Measurements from ENCODE around the gene RAB7A. TPM values are rescaled to one million over a fixed set of nuclear protein-coding genes. Genes with fewer than 3 reads are reported as not detected.
A peak's percentile ranks its signal among the peaks of the same experiment; 100 is the strongest.
"Not testable (repeated sequence)": the region's sequence is repeated elsewhere in the genome, so short reads cannot be mapped to it uniquely, and the experiment has no call there.

Gene RAB7A
- total RNA-seq, 1 donor from 2014 or later = 298 TPM

GRCh38 chr3:128710816-128711433, 15.1 kb upstream of the RAB7A start:
- peaks cover 32% of the 10 kb centered on the region for H3K4me1 Mint-ChIP-seq (ENCODE audit: low read depth, unreplicated experiment)
- DNase-seq = no peak

GRCh38 chr3:128712848-128713247, 13.1 kb upstream of the RAB7A start:
- Mint-ChIP-seq H3K4me3 (ENCODE audit: unreplicated experiment) (no peak overlapping the region), H3K36me3 (ENCODE audit: unreplicated experiment) (no peaks in the 10 kb centered on the region), H3K27ac (ENCODE audit: unreplicated experiment) (no peak overlapping the region), H3K4me1 (ENCODE audit: low read depth, unreplicated experiment) (peaks cover 28% of the 10 kb centered on the region), H3K27me3 (ENCODE audit: unreplicated experiment) (peaks cover 7% of the 10 kb centered on the region), H3K9me3 (ENCODE audit: unreplicated experiment) (no peaks in the 10 kb centered on the region)
- no peak for TF ChIP-seq CTCF (IDR thresholded peaks at IDR 0.05; ENCODE audit: partially characterized antibody, unreplicated experiment)
- DNase-seq = no peak

More at GRCh38 chr3:128710816-128711433, 15.1 kb upstream of the RAB7A start:
- Mint-ChIP-seq H3K27me3 (ENCODE audit: unreplicated experiment) (peaks cover 6% of the 10 kb centered on the region), H3K4me3 (ENCODE audit: unreplicated experiment) (no peak overlapping the region), H3K36me3 (ENCODE audit: unreplicated experiment) (no peaks in the 10 kb centered on the region), H3K27ac (ENCODE audit: unreplicated experiment) (peak overlapping the region; percentile 40), H3K9me3 (ENCODE audit: unreplicated experiment) (no peaks in the 10 kb centered on the region)
- TF ChIP-seq CTCF (IDR thresholded peaks at IDR 0.05; ENCODE audit: partially characterized antibody, unreplicated experiment) = no peak

GRCh38 chr3:128714887-128715491, 11.0 kb upstream of the RAB7A start:
- Mint-ChIP-seq H3K9me3 (ENCODE audit: unreplicated experiment) (no peaks in the 10 kb centered on the region), H3K27ac (ENCODE audit: unreplicated experiment) (no peak overlapping the region), H3K4me3 (ENCODE audit: unreplicated experiment) (no peak overlapping the region), H3K4me1 (ENCODE audit: low read depth, unreplicated experiment) (peaks cover 16% of the 10 kb centered on the region), H3K27me3 (ENCODE audit: unreplicated experiment) (peaks cover 5% of the 10 kb centered on the region), H3K36me3 (ENCODE audit: unreplicated experiment) (no peaks in the 10 kb centered on the region)
- TF ChIP-seq CTCF (IDR thresholded peaks at IDR 0.05; ENCODE audit: partially characterized antibody, unreplicated experiment) = no peak
- DNase-seq = no peak

GRCh38 chr3:128718892-128719291, 7.1 kb upstream of the RAB7A start:
- not testable (repeated sequence) for H3K27ac Mint-ChIP-seq (ENCODE audit: unreplicated experiment); H3K4me3 Mint-ChIP-seq (ENCODE audit: unreplicated experiment); H3K27me3 Mint-ChIP-seq (ENCODE audit: unreplicated experiment); H3K36me3 Mint-ChIP-seq (ENCODE audit: unreplicated experiment); H3K9me3 Mint-ChIP-seq (ENCODE audit: unreplicated experiment); H3K4me1 Mint-ChIP-seq (ENCODE audit: low read depth, unreplicated experiment); DNase-seq

- H3K9me3 Mint-ChIP-seq (ENCODE audit: unreplicated experiment) = peaks cover 10% of the 10 kb centered on the region
- DNase-seq = no peak
- H3K27me3 Mint-ChIP-seq (ENCODE audit: unreplicated experiment) = peaks cover 4% of the 10 kb centered on the region
- H3K27ac Mint-ChIP-seq (ENCODE audit: unreplicated experiment) = no peak overlapping the region
- peaks cover 11% of the 10 kb centered on the region for H3K4me1 Mint-ChIP-seq (ENCODE audit: low read depth, unreplicated experiment)
- H3K36me3 Mint-ChIP-seq (ENCODE audit: unreplicated experiment) = no peaks in the 10 kb centered on the region
- TF ChIP-seq CTCF (IDR thresholded peaks at IDR 0.05; ENCODE audit: partially characterized antibody, unreplicated experiment) = no peak
- peak overlapping the region; percentile 16 for H3K4me3 Mint-ChIP-seq (ENCODE audit: unreplicated experiment)
Observed at GRCh38 chr3:128720891-128721290, 5.1 kb upstream of the RAB7A start.

Measured in glutamatergic neuron (in vitro differentiated cells).